Naive thymus-derived CD4-positive, alpha-beta T cell (primary cell): ENCODE results near the gene AATK. TPM values are rescaled to one million over a fixed set of nuclear protein-coding genes. Genes with fewer than 3 reads are reported as not detected.
A peak's percentile ranks its signal among the peaks of the same experiment; 100 is the strongest.

Source experiments
- ATAC-seq: fragments of 150-1000 bp; cut with Tn5 transposase; 2 replicates; pipeline ENCODE4 v1.10.0; 2021; ENCODE audit warnings: mild to moderate bottlenecking, moderate library complexity
- CTCF ChIA-PET: fragments of 350-600 bp; sonication (Branson Sonifier 250); formaldehyde crosslinking; loops from one replicate; lab custom pipeline; 2021; ENCODE audit warnings: antibody characterized with exemption; lab: Charles Lee
- POLR2A ChIA-PET: fragments of 350-600 bp; sonication (Branson Sonifier 250); formaldehyde crosslinking; loops from one replicate; lab custom pipeline; 2021; ENCODE audit warnings: antibody characterized with exemption, inconsistent platforms; lab: Charles Lee
- DNase-seq, 9 donors: peaks; one replicate each; pipeline versions ENCODE4 v3.0.0 to v3.0.0-alpha.2; 2020 to 2022; ENCODE audit warnings: mixed read lengths in 1 of 9
- H3K27ac ChIP-seq: one replicate; pipeline ENCODE4 v1.7.0; 2013; ENCODE audit warnings: mild to moderate bottlenecking, low read depth, low read length, moderate library complexity
- H3K27me3 ChIP-seq, 2 donors: one replicate each; pipeline ENCODE4 v1.7.0; 2013; ENCODE audit warnings: low read length in 2 of 2, mild to moderate bottlenecking in 2 of 2, moderate library complexity in 2 of 2; ENCODE audit not compliant: control insufficient read depth in 2 of 2, insufficient read depth in 2 of 2
- H3K36me3 ChIP-seq, 3 experiments: 1 replicate in 2 of 3; 2 replicates in 1 of 3; pipeline ENCODE4 v1.7.0; 2013; ENCODE audit warnings: low read length in 3 of 3, mild to moderate bottlenecking in 3 of 3, moderate library complexity in 1 of 3; ENCODE audit not compliant: insufficient read depth in 3 of 3, control insufficient read depth in 2 of 3
- H3K4me1 ChIP-seq, 2 donors: one replicate each; pipeline ENCODE4 v1.7.0; 2013; ENCODE audit warnings: low read length in 2 of 2, mild to moderate bottlenecking in 2 of 2, moderate library complexity in 1 of 2; ENCODE audit not compliant: control insufficient read depth in 2 of 2, insufficient read depth in 2 of 2
- H3K4me3 ChIP-seq: 2 replicates; pipeline ENCODE4 v1.7.0; 2013; ENCODE audit warnings: mild to moderate bottlenecking, low read length
- H3K9me3 ChIP-seq, 3 experiments: 1 replicate in 2 of 3; 2 replicates in 1 of 3; pipeline ENCODE4 v1.7.0; 2013; ENCODE audit warnings: low read length in 3 of 3; ENCODE audit not compliant: control insufficient read depth in 2 of 3
- H3K27ac Mint-ChIP-seq, 9 donors: one replicate each; pipeline ENCODE4 v1.8.0; 2020 to 2022; ENCODE audit warnings: mixed read lengths in 9 of 9, mild to moderate bottlenecking in 8 of 9, moderate library complexity in 5 of 9, inconsistent platforms in 2 of 9
- H3K27me3 Mint-ChIP-seq, 5 donors: one replicate each; pipeline ENCODE4 v1.8.0; 2021 to 2022; ENCODE audit warnings: mixed read lengths in 5 of 5, mild to moderate bottlenecking in 1 of 5
- H3K36me3 Mint-ChIP-seq, 5 donors: one replicate each; pipeline ENCODE4 v1.8.0; 2020 to 2022; ENCODE audit warnings: mixed read lengths in 5 of 5, mild to moderate bottlenecking in 3 of 5, inconsistent platforms in 1 of 5
- H3K4me1 Mint-ChIP-seq, 7 donors: one replicate each; pipeline ENCODE4 v1.8.0; 2020 to 2022; ENCODE audit warnings: mixed read lengths in 7 of 7, mild to moderate bottlenecking in 3 of 7, inconsistent platforms in 1 of 7
- H3K4me3 Mint-ChIP-seq, 10 donors: one replicate each; pipeline ENCODE4 v1.8.0; 2020 to 2022; ENCODE audit warnings: mild to moderate bottlenecking in 10 of 10, mixed read lengths in 10 of 10, moderate library complexity in 6 of 10, inconsistent platforms in 2 of 10
- H3K9me3 Mint-ChIP-seq, 11 donors: one replicate each; pipeline ENCODE4 v1.8.0; 2020 to 2022; ENCODE audit warnings: mixed read lengths in 11 of 11, mild to moderate bottlenecking in 4 of 11, inconsistent platforms in 1 of 11, moderate library complexity in 1 of 11
- intact Hi-C, 2 donors: fragments of 100-400 bp; cut with micrococcal nuclease; formaldehyde crosslinking; loops; one replicate each; pipeline ENCODE4 v1.15.1; 2023
- polyA plus RNA-seq, 2 donors: library from polyadenylated mRNA; unstranded; fragments of 300-500 nt; fragmentation: Illumina TruSeq; gene quantifications; one replicate each; pipeline ENCODE4 v1.2.3, GENCODE V29; 2021
- total RNA-seq, 6 experiments: library from RNA in 5 of 6; stranded (reverse) in 5 of 6; gene quantifications; 1 replicate in 5 of 6; 2 replicates in 1 of 6; pipeline ENCODE4 v1.2.3 and lab custom pipeline; 2021 to 2026

The AATK gene
- total and polyA plus RNA-seq, 7 experiments from 2014 or later = 0.46 to 10.4 (median 1.4) TPM; not detected in 2

DNA sequence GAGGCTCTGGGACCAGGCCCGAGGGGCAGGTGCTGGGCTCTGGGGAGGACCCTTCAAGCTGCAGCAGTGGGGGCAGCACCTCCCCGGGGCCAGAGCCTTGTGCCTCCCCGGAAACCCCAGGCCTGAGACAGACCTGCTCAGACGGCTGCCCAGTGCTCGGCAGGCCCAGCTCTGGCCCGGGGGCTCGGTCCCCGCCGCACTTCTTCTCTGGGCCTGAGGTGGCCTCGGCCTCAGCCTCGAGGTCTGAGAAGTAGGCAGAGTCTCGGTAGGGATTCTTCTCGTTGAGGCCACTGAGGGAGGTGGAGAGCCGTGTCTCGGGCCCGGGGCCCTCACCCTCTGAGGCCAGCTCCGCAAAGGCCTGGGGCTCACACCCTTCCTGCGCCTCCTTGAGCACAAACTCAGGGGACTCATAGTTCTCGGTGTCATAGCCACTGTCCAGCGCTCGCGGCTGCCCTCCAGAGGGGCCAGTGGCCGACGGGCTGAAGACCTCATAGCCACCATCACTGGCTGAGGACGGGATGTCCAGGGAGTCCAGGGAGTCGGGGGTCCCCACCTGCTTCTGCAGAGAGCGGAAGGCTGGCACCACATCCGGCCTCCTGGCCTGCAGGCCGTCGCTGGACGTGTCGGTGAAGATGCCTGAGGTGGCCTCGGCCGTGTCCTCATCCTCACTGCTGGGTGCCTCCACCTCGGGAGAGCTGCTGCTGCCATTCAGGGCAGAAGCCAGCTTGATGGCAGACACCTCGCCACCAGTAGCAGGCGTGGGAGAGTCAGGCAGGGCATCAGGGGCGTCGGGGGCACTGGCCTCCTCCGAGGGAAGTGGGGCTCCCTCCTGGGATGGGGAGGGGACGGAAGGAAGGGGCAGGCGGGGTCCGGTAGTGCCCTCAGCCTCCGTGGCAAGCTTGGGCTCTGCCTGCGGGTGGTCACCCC lies 45.1 kb downstream of the AATK start:
- Histone ChIP-seq H3K27ac (no peak overlapping the region), H3K9me3 (no peaks in the 10 kb centered on the region), H3K4me3 (no peak overlapping the region), H3K36me3 (no peaks in the 10 kb centered on the region), H3K4me1 (no peaks in the 10 kb centered on the region), H3K27me3 (no peaks in the 10 kb centered on the region)
- H3K27me3 Mint-ChIP-seq = no peaks in the 10 kb centered on the region
- H3K4me3 Mint-ChIP-seq = no peak overlapping the region
- H3K36me3 Mint-ChIP-seq = no peaks in the 10 kb centered on the region
- peaks cover 0 to 4% (median 0%) of the 10 kb centered on the region in 7 donors for H3K4me1 Mint-ChIP-seq
- CTCF ChIA-PET = interaction anchor here (0.9 kb wide), 1 partner anchor 17 kb away, joined by 3 read pairs; no protein-coding TSS in a partner anchor
- intact Hi-C loops = no loop called here
- no peak overlapping the region for H3K27ac Mint-ChIP-seq
- POLR2A ChIA-PET = no interaction called here
- DNase-seq (no peak), ATAC-seq (no peak)
- no peaks in the 10 kb centered on the region for H3K9me3 Mint-ChIP-seq

DNA sequence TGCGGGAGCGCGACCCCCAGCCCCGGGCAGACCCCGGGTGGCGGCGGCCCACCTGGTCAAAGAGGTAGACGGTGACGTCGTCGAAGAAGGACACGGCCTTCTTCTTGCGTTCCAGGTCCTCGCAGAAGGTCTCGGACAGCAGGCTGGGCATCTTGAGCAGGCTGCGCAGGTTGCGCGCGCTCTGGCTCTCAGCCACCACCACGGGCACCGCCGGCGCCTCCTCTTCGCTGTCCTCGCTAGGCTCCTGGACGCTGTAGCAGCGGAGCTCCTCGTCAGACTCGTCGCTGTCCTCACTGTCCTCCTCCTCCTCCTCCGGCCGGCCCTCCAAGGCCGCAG lies 45.9 kb downstream of the AATK start:
- Histone ChIP-seq H3K36me3 (no peaks in the 10 kb centered on the region), H3K4me1 (no peaks in the 10 kb centered on the region), H3K9me3 (no peaks in the 10 kb centered on the region), H3K4me3 (no peak overlapping the region), H3K27me3 (no peaks in the 10 kb centered on the region), H3K27ac (no peak overlapping the region)
- Mint-ChIP-seq H3K27me3 (no peaks in the 10 kb centered on the region), H3K36me3 (no peaks in the 10 kb centered on the region), H3K27ac (no peak overlapping the region), H3K4me1 (peaks cover 0 to 4% (median 0%) of the 10 kb centered on the region in 7 donors), H3K4me3 (no peak overlapping the region), H3K9me3 (no peaks in the 10 kb centered on the region)
- POLR2A ChIA-PET = no interaction called here
- CTCF ChIA-PET = interaction anchor here (0.9 kb wide), 1 partner anchor 16 kb away, joined by 3 read pairs; no protein-coding TSS in a partner anchor
- intact Hi-C loops = no loop called here
- ATAC-seq (no peak), DNase-seq (no peak)

DNA sequence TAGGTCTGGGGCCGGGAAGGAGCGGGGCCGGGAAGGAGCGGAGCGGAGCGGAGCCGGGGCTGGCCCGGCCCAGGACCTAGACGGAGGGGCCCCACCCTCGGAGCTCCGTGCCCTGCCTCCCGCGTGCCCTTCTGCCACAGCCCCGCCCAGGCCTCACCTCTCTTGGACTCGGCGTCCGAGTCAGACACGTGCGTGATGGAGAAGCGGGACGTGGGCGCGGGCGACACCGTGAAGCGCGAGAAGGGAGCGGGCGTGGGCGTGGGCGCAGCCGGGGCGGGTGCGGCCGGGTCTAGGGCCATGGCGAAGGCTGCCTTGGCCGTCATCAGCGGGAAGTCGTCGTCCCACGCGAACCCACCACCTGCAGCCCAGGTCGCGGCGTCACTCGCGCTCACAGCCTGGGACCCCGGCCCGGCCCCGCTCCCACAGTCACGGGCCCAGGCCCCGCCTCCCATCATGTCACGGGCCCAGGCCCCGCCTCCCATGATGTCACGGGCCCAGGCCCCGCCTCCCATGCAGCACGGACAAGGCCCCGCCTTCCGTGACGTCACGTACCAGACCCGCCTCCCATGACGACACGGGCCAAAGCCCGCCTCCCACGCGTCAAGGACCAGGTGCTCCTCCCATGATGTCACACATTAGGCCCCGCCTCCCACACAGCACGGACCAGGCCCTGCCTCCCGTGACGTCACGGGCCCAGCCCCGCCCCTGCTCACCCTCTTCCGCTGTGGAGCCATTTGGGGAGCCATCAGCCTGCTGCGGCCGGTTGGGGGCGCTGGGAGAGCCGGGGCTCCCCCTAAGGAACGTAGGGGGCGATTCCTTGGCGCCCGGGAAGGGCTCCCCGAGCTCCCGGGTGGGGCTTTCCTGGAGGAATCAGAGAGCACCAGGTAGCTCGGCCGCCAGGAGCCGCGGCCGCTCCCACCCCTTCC lies 46.5 kb downstream of the AATK start:
- peak overlapping the region in 4 of 9 donors; percentile 49 to 91 (median 72) for H3K27ac Mint-ChIP-seq
- CTCF ChIA-PET = interaction anchor here (0.9 kb wide), 1 partner anchor 15 kb away, joined by 3 read pairs; no protein-coding TSS in a partner anchor

DNA sequence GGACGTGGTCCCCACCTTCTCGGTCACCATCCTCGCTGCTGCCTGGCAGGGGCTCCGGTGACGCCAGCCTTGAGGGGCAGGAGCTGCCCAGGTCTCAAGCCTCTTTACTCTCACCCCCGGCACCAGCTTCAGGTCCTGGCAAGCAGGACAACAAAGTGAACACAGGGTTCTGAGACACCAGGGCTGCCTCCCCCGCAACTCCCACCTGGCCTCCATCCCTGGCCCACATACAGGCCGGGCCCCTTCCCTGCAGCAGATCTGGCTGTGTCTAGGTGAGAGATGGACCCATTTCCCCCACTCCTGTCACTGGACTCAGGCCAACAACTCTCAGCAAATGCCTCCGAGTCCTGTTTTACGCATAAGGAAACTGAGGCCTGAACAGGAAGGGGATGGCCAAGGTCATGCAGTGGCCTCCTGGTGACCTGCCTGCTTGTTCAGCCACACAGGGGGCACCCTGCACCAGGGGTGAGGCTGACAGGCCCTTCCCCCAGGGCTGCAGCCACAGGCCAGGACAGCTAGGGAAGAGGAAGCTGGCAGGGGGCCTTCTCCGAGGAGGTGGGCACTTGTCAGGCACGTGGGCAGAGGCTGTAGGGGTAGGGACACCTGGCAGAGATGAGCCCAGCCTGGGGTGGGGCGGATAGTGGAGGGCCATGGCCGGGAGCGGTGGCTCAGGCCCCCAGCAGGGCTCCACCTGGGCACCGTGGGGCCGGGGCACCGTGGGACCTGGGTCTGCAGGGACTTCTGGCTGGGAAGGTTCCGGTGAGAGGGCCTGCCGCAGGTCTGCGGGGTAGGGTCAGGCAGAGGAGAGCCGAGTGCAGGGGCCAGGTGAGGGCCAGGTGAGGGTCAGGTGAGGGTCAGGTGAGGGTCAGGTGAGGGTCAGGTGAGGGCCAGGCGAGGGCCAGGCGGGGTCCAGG lies 47.5 kb downstream of the AATK start:
- H3K27me3 ChIP-seq = no peaks in the 10 kb centered on the region
- Mint-ChIP-seq H3K4me1 (peaks cover 0 to 4% (median 0%) of the 10 kb centered on the region in 7 donors), H3K27me3 (no peaks in the 10 kb centered on the region), H3K4me3 (peak overlapping the region in 8 of 10 donors; percentile 35 to 80 (median 54)), H3K9me3 (no peaks in the 10 kb centered on the region), H3K27ac (peak overlapping the region in 4 of 9 donors; percentile 42 to 78 (median 62)), H3K36me3 (no peaks in the 10 kb centered on the region)
- no peaks in the 10 kb centered on the region for H3K4me1 ChIP-seq
- H3K27ac ChIP-seq = no peak overlapping the region
- no peak overlapping the region for H3K4me3 ChIP-seq
- no peaks in the 10 kb centered on the region for H3K36me3 ChIP-seq
- DNase-seq (no peak), ATAC-seq (no peak)
- no peaks in the 10 kb centered on the region for H3K9me3 ChIP-seq
- ChIA-PET POLR2A (interaction anchor here (0.6 kb wide), 1 partner anchor 979 kb away, joined by 3 read pairs; no protein-coding TSS in a partner anchor), CTCF (no interaction called here)
- intact Hi-C loops = loop anchor here (1.0 kb wide), 1 partner anchor 105 kb away; no protein-coding TSS in a partner anchor

More for the DNA sequence above, 46.5 kb downstream of the AATK start:
- DNase-seq (peak; percentile 72 to 95 (median 79)), ATAC-seq (peak; percentile 87)
- Histone ChIP-seq H3K36me3 (no peaks in the 10 kb centered on the region), H3K27me3 (no peaks in the 10 kb centered on the region), H3K9me3 (no peaks in the 10 kb centered on the region), H3K4me3 (no peak overlapping the region), H3K27ac (no peak overlapping the region), H3K4me1 (no peaks in the 10 kb centered on the region)
- Mint-ChIP-seq H3K27me3 (no peaks in the 10 kb centered on the region), H3K4me3 (peak overlapping the region; percentile 36 to 80 (median 67)), H3K36me3 (no peaks in the 10 kb centered on the region), H3K4me1 (peaks cover 0 to 4% (median 0%) of the 10 kb centered on the region in 7 donors), H3K9me3 (no peaks in the 10 kb centered on the region)
- POLR2A ChIA-PET = interaction anchor here (0.6 kb wide), 1 partner anchor 980 kb away, joined by 3 read pairs; no protein-coding TSS in a partner anchor
- intact Hi-C loops = loop anchor here (1.0 kb wide), 1 partner anchor 104 kb away; no protein-coding TSS in a partner anchor

DNA sequence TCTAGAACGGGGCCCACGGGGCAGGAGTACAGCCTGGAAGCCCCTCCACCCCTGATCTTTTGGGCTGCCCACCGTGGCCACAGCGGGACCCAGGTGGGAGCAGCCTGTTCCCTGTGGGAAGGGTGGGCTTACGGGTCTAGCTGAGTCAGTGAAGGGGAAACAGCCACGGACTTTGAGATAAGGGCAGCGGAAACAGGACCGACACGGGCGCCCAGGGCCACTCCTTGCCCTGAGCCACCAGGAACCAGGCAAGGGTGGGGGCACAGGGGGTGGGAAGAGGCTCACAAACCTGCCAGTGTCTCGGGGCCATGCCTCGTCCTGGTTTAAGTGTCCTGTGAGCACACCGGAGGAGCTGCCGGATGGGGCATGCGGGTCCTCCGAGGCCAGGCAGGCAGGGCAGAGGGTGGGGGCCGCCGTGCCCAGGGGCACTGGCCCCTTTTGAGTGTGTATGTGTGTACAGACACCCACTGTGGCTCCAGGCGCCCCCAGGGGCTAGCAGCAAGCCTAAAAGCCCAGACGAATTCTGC lies 48.3 kb downstream of the AATK start:
- intact Hi-C loops = no loop called here
- ATAC-seq = no peak

More for the DNA sequence above, 48.3 kb downstream of the AATK start:
- H3K27me3 ChIP-seq = no peaks in the 10 kb centered on the region
- peak overlapping the region in 1 of 10 donors; percentile 25 for H3K4me3 Mint-ChIP-seq
- no peaks in the 10 kb centered on the region for H3K36me3 Mint-ChIP-seq
- no peaks in the 10 kb centered on the region for H3K9me3 Mint-ChIP-seq
- no peak for DNase-seq
- H3K27ac Mint-ChIP-seq = peak overlapping the region in 1 of 9 donors; percentile 65
- no peaks in the 10 kb centered on the region for H3K4me1 ChIP-seq
- no peaks in the 10 kb centered on the region for H3K27me3 Mint-ChIP-seq
- CTCF ChIA-PET = no interaction called here
- no peaks in the 10 kb centered on the region for H3K9me3 ChIP-seq
- no peak overlapping the region for H3K27ac ChIP-seq
- peaks cover 0 to 4% (median 0%) of the 10 kb centered on the region in 7 donors for H3K4me1 Mint-ChIP-seq
- POLR2A ChIA-PET = interaction anchor here (0.8 kb wide), 1 partner anchor 668 kb away, joined by 3 read pairs; no protein-coding TSS in a partner anchor
- H3K36me3 ChIP-seq = no peaks in the 10 kb centered on the region
- H3K4me3 ChIP-seq = no peak overlapping the region
